ENCODE results near the gene GDAP2. TPM values are rescaled to one million over a fixed set of nuclear protein-coding genes. Genes with fewer than 3 reads are reported as not detected.
"Not testable (repeated sequence)": the region's sequence is repeated elsewhere in the genome, so short reads cannot be mapped to it uniquely, and the experiment has no call there.

GDAP2 gene
- total RNA-seq, 1 donor = 26.8 TPM

GRCh38 chr1:117851687-117852086, 77.7 kb downstream of the GDAP2 start:
- no peak overlapping the region for H2AFZ ChIP-seq (ENCODE audit: low read length)
- no peaks in the 10 kb centered on the region for H3K27me3 ChIP-seq (ENCODE audit: insufficient read depth, low read length)
- H3K4me2 ChIP-seq (ENCODE audit: insufficient read depth, low read length) = no peak overlapping the region
- DNase-seq (ENCODE audit: insufficient read length, low spot score, missing footprints) = no peak
- H3K36me3 ChIP-seq (ENCODE audit: insufficient read depth, low read length) = no peaks in the 10 kb centered on the region
- H4K20me1 ChIP-seq (ENCODE audit: insufficient read depth, low read length) = no peaks in the 10 kb centered on the region
- H3K27ac ChIP-seq (ENCODE audit: low read depth, low read length) = no peak overlapping the region
- no peaks in the 10 kb centered on the region for H3K79me2 ChIP-seq (ENCODE audit: insufficient read depth, low read length)
- TF ChIP-seq CTCF (IDR thresholded peaks at IDR 0.05; ENCODE audit: extremely low read depth, low read depth, low read length) = no peak
- no peaks in the 10 kb centered on the region for H3K4me1 ChIP-seq (ENCODE audit: insufficient read depth, low read length)
- no peaks in the 10 kb centered on the region for H3K9me3 ChIP-seq (ENCODE audit: low read depth, low read length)
- no peak overlapping the region for H3K4me3 ChIP-seq (ENCODE audit: insufficient read depth, low read length)

- no peaks in the 10 kb centered on the region for H4K20me1 ChIP-seq (ENCODE audit: insufficient read depth, low read length)
- no peak for DNase-seq (ENCODE audit: insufficient read length, low spot score, missing footprints)
Measured at GRCh38 chr1:117846674-117847425, 82.6 kb downstream of the GDAP2 start.

GRCh38 chr1:117844478-117844877, 84.9 kb downstream of the GDAP2 start:
- H3K9me3 ChIP-seq (ENCODE audit: low read depth, low read length); H3K4me2 ChIP-seq (ENCODE audit: insufficient read depth, low read length); H3K79me2 ChIP-seq (ENCODE audit: insufficient read depth, low read length); H3K4me3 ChIP-seq (ENCODE audit: insufficient read depth, low read length); H3K27me3 ChIP-seq (ENCODE audit: insufficient read depth, low read length); H3K4me1 ChIP-seq (ENCODE audit: insufficient read depth, low read length); H3K36me3 ChIP-seq (ENCODE audit: insufficient read depth, low read length); H2AFZ ChIP-seq (ENCODE audit: low read length); H4K20me1 ChIP-seq (ENCODE audit: insufficient read depth, low read length); H3K27ac ChIP-seq (ENCODE audit: low read depth, low read length); DNase-seq (ENCODE audit: insufficient read length, low spot score, missing footprints): not testable (repeated sequence)

More at GRCh38 chr1:117846674-117847425, 82.6 kb downstream of the GDAP2 start:
- Histone ChIP-seq H3K4me1 (ENCODE audit: insufficient read depth, low read length) (peaks cover 3% of the 10 kb centered on the region), H3K27me3 (ENCODE audit: insufficient read depth, low read length) (no peaks in the 10 kb centered on the region), H3K4me2 (ENCODE audit: insufficient read depth, low read length) (no peak overlapping the region), H2AFZ (ENCODE audit: low read length) (no peak overlapping the region), H3K36me3 (ENCODE audit: insufficient read depth, low read length) (no peaks in the 10 kb centered on the region), H3K79me2 (ENCODE audit: insufficient read depth, low read length) (no peaks in the 10 kb centered on the region), H3K9me3 (ENCODE audit: low read depth, low read length) (no peaks in the 10 kb centered on the region), H3K27ac (ENCODE audit: low read depth, low read length) (no peak overlapping the region), H3K4me3 (ENCODE audit: insufficient read depth, low read length) (no peak overlapping the region)
- no peak for TF ChIP-seq CTCF (IDR thresholded peaks at IDR 0.05; ENCODE audit: extremely low read depth, low read depth, low read length)

GRCh38 chr1:117843791-117844190, 85.6 kb downstream of the GDAP2 start:
- no peaks in the 10 kb centered on the region for H3K36me3 ChIP-seq (ENCODE audit: insufficient read depth, low read length)
- no peak overlapping the region for H3K4me2 ChIP-seq (ENCODE audit: insufficient read depth, low read length)
- peaks cover 10% of the 10 kb centered on the region for H3K4me1 ChIP-seq (ENCODE audit: insufficient read depth, low read length)
- no peak overlapping the region for H3K27ac ChIP-seq (ENCODE audit: low read depth, low read length)
- H3K79me2 ChIP-seq (ENCODE audit: insufficient read depth, low read length) = no peaks in the 10 kb centered on the region
- no peak for TF ChIP-seq CTCF (IDR thresholded peaks at IDR 0.05; ENCODE audit: extremely low read depth, low read depth, low read length)
- no peak for DNase-seq (ENCODE audit: insufficient read length, low spot score, missing footprints)
- no peak overlapping the region for H3K4me3 ChIP-seq (ENCODE audit: insufficient read depth, low read length)
- H2AFZ ChIP-seq (ENCODE audit: low read length) = no peak overlapping the region
- no peaks in the 10 kb centered on the region for H3K9me3 ChIP-seq (ENCODE audit: low read depth, low read length)
- no peaks in the 10 kb centered on the region for H3K27me3 ChIP-seq (ENCODE audit: insufficient read depth, low read length)
- H4K20me1 ChIP-seq (ENCODE audit: insufficient read depth, low read length) = no peaks in the 10 kb centered on the region
